Mucosa of rectum (tissue), 2 donors: ENCODE measurements around the gene MAPK11.
A peak's percentile ranks its signal among the peaks of the same experiment; 100 is the strongest.

Experiments
- H3K27ac ChIP-seq, 2 donors: one replicate each; pipeline ENCODE4 v1.7.0; 2013; ENCODE audit warnings: inconsistent platforms in 2 of 2, low read depth in 2 of 2, low read length in 2 of 2
- H3K27me3 ChIP-seq, 2 donors: one replicate each; pipeline ENCODE4 v1.7.0; 2013; ENCODE audit warnings: low read length in 2 of 2; ENCODE audit not compliant: control insufficient read depth in 2 of 2, insufficient read depth in 2 of 2
- H3K36me3 ChIP-seq, 2 donors: one replicate each; pipeline ENCODE4 v1.7.0; 2013; ENCODE audit warnings: low read length in 2 of 2; ENCODE audit not compliant: control insufficient read depth in 2 of 2, insufficient read depth in 2 of 2
- H3K4me1 ChIP-seq, 2 donors: one replicate each; pipeline ENCODE4 v1.7.0; 2013; ENCODE audit warnings: low read length in 2 of 2, mild to moderate bottlenecking in 1 of 2; ENCODE audit not compliant: control insufficient read depth in 2 of 2, insufficient read depth in 2 of 2
- H3K4me3 ChIP-seq, 2 donors: one replicate each; pipeline ENCODE4 v1.7.0; 2013; ENCODE audit warnings: low read length in 2 of 2
- H3K9ac ChIP-seq, 2 donors: one replicate each; pipeline ENCODE4 v1.7.0; 2013; ENCODE audit warnings: low read length in 2 of 2, low read depth in 1 of 2, mild to moderate bottlenecking in 1 of 2
- H3K9me3 ChIP-seq, 2 donors: one replicate each; pipeline ENCODE4 v1.7.0; 2013; ENCODE audit warnings: low read length in 2 of 2; ENCODE audit not compliant: control insufficient read depth in 2 of 2
- donor health status: healthy.
- donor health status: Normal muscosa, but diverticular disease.

Gene MAPK11

DNA sequence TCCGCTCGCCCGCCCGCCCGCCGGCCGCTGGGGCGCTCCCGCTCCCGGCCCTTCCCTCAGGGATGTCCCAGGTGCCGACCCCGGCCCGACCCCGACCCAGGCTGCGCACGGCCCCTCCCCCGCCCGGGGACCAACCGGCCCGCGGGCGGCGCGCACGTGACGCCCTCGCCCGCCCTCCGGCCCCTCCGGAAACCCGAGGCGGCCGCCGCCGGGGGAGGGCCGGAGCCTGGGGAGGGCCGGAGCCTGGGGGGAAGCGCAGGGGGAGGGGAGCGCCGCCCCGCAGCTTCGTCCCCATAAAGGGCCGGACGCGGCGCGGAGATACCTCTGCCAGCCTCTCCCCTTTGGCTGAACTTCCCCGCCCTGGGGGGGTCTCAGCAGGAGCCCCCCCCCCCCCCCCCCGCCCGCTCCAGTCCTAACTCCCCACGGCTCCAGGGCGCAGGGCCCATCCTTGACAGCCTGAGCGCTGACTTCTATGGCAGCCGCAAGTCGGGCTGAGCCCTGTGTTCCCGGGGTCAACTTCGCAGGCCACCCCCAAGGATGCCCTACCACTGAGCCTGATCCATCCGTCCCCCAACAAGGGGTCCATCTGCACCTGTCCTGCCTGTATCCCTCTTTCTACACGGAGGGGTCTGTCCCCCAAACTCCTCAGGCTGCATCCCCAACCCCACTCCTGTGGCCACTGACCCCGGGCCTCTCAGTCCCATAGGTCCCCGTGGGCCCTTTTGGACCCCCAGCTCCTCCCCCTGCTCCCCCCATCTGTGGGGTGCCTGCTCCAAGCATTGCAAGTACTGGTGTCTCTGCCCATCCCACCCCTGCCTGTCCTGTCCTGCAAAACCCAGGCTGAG is 8.3 kb downstream of the MAPK11 start, which contains the start of gene MAPK12:
Gene MAPK12, minus strand, starts transcription at position 69 of the 845 bp plus-strand sequence. CDS start 174 bp downstream, outside the sequence.
- Histone ChIP-seq H3K27me3 (peaks cover 14 to 23% of the 10 kb centered on the region in 2 donors), H3K27ac (no peak within 1 kb of the TSS), H3K4me1 (no peaks in the 10 kb centered on the region)

DNA sequence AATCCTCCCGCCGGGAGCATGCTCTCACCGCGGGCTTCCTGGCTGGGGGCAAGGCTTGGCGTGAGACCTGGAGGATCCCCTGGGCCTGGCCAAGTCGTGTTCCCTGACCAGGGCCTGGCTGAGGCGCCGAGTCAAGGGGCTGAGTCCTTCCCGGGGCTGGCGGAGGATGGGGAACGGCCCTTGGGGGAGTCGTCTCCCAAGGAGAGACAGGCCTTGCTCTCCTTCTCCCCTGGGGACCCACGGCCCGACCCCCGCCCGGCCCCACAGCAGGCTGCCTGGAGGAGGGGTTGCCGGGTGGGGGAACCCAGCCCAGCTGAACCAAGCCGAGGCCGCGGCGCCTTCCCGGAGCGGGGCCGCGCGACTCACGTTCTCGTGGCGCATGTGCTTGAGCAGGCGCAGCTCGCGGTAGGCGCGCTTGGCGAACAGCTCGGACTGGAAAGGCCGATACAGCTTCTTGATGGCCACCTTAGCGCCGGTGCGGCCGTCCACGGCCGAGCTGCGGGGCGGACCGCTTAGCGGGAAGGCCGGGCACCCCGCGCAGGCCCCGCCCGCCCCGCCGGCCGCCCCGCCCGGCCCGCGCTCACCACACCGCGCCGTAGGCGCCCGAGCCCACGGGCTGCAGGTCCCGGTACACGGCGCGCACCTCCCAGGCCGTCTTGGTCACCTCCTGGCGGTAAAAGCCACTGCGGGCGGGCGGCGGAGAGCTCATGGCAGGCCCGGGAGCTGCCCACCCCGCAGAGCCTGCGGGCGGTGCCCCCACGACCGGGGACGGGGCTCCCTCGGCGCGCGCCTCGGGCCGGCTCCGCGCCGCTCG is 9.2 kb downstream of the MAPK11 start:
- H3K9me3 ChIP-seq = no peaks in the 10 kb centered on the region
- peak overlapping the region; percentile 39 to 52 for H3K4me3 ChIP-seq
- H3K4me1 ChIP-seq = no peaks in the 10 kb centered on the region
- no peak overlapping the region for H3K27ac ChIP-seq
- no peaks in the 10 kb centered on the region for H3K36me3 ChIP-seq
- no peak overlapping the region for H3K9ac ChIP-seq
- H3K27me3 ChIP-seq = peaks cover 14 to 20% of the 10 kb centered on the region in 2 donors

More for the DNA sequence above, 8.3 kb downstream of the MAPK11 start, which contains the start of gene MAPK12:
- no peaks in the 10 kb centered on the region for H3K9me3 ChIP-seq
- H3K36me3 ChIP-seq = no peaks in the 10 kb centered on the region
- no peak within 1 kb of the TSS for H3K9ac ChIP-seq
- peak within 1 kb of the TSS; percentile 39 to 52 for H3K4me3 ChIP-seq

DNA sequence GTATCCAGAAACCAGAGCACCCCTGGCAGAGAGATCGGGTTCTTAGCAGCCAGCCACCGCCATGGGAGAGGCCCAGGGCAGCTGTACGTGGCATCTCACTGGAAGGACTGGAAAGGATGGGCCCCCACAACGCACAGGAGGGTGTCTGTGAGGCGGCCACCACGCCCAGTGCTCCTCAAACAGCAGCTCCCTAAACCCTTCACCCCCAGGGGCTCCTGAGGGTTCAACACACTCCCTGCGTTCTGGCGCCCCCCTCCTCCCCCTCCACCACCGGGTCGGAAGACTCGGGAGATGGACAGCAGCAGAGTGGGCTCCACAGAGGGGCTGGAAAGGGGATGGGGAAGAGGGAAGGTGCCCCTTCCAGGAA is 9.8 kb downstream of the MAPK11 start:
- peak overlapping the region in 1 of 2 donors; percentile 52 for H3K4me3 ChIP-seq
- H3K9ac ChIP-seq = no peak overlapping the region
- no peaks in the 10 kb centered on the region for H3K4me1 ChIP-seq
- no peaks in the 10 kb centered on the region for H3K36me3 ChIP-seq
- peaks cover 14 to 20% of the 10 kb centered on the region in 2 donors for H3K27me3 ChIP-seq
- H3K9me3 ChIP-seq = no peaks in the 10 kb centered on the region
- H3K27ac ChIP-seq = no peak overlapping the region

DNA sequence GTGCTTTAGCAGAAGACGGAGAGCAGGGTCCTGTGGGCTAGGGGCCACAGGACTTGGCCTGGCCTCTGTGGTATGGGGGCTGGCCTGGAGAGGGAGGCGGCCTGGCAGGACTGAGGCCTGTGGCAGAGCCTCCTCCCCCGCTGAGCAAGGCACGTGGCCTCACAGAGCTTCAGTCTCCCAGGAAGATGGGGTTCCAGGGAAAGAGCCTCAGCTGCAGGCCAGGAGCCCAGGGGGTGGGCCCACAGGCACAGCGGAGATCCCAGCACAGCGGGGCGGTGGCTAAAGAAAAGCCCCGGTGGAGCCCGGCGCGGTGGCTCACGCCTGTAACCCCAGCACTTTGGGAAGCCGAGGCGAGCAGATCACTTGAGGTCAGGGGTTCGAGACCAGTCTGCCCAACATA is 10.9 kb downstream of the MAPK11 start:
- no peak overlapping the region for H3K27ac ChIP-seq
- H3K36me3 ChIP-seq = no peaks in the 10 kb centered on the region
- H3K4me1 ChIP-seq = no peaks in the 10 kb centered on the region
- no peak overlapping the region for H3K9ac ChIP-seq
- H3K27me3 ChIP-seq = peaks cover 14 to 20% of the 10 kb centered on the region in 2 donors
- H3K4me3 ChIP-seq = no peak overlapping the region
- no peaks in the 10 kb centered on the region for H3K9me3 ChIP-seq

DNA sequence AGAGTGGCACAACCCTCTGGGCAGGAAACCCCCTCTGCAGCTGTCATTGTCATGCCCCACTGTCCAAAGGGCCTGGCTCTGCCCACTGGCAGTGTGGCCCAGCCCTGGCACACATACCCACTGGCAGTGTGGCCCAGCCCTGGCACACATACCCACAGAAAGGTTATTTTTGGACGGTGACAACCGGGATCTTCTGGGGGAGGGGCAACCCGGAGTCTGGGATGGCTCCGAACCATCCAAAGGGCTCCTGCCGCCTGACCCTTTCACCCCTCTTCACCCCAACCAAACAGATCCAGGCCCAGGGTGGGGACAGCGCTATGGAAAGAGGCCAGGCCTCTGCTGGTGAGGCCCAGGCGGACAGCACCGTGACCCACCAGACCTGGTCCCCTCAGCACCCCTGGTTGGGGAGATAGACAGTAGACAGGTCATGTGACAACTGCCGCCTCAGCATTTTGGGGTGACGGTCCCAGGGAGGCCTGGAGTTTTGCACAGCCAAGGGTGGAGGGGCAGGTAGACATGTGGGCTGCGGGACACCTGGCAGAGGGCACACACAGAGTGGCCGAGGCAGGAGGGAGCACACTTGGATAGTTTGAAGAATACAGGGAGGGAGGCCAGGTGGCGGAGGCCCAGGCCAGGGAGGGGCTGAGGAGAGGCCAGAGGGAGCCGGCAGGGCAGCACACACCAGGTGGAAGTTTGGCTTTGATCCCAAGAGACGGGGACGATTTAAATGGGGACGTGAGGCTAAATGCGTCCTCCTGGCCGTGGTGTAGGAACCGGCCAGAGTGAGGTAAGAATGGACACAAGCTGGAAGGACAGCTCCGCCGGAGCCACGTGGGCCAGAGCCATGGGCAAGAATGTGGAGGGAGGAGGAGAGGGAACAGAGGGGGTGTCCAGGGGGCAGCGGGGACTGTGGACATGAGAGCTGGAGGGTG is 11.6 kb downstream of the MAPK11 start:
- H3K4me1 ChIP-seq = no peaks in the 10 kb centered on the region
- peaks cover 14 to 20% of the 10 kb centered on the region in 2 donors for H3K27me3 ChIP-seq
- no peaks in the 10 kb centered on the region for H3K9me3 ChIP-seq
- no peaks in the 10 kb centered on the region for H3K36me3 ChIP-seq
- no peak overlapping the region for H3K27ac ChIP-seq
- H3K4me3 ChIP-seq = no peak overlapping the region
- H3K9ac ChIP-seq = no peak overlapping the region

DNA sequence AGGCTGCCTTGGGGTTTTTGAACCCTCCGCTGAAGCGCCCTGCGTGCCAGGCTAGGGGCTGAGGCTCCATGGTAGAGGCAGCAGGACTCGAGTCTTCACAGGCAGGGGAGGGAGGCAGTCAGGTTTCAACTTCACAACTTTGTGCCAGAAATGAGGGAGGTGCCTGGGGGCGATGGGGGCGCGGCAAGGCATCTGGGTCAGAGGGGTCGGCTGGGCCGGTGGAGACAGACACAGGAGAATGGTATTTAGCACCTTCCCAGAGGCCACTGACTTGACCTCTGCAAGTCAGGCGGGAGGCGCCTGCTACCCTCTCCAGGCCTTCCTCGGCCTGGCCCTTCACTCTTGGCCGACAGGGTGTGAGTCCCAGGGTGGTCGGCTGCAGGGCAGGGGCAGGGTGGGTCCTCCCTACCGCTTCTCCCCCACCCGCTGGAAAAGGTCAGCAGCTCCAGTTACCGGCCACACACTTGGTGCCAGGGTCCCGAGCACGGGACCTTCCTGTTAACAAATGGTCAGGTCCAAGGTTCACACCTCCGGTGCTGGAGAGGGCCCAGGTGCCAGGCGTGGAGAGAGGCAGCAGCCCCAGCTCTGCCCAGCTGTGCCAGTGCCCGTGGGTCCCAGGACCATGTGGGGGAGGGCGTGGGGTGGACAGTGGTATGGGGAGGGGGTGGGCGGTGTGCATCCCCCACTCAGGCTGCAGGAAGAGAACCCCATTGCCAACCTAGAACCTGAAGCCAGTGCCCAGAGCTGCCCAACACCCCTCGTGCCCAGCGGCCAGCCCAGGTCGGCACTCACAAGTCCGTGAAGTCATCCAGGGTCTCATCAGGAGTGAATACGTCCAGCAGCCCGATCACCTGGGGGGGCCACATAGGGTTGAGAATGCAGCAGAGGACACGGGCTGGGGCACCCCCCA is 12.5 kb downstream of the MAPK11 start:
- Histone ChIP-seq H3K36me3 (no peaks in the 10 kb centered on the region), H3K4me3 (no peak overlapping the region), H3K4me1 (no peaks in the 10 kb centered on the region), H3K27me3 (peaks cover 11 to 16% of the 10 kb centered on the region in 2 donors), H3K27ac (no peak overlapping the region), H3K9ac (no peak overlapping the region), H3K9me3 (no peaks in the 10 kb centered on the region)

DNA sequence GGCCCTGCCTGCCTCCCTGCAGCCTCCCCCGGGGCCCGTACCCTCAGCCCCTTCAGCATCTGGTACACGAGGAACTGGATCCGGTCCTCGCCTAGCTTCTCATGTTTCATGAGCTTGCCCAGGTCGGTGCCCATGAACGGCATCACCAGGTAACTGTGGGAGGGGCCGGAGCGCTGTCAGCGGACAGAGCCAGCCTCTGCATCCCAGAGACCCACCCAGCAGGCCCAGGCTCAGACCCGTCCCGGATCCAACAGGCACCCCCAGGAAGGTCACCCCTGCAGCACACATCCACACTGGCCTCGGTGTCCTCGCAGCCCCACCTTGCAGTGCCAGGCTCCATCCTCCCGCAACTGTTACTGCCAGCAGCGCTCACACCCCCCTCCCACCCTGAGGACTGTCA is 13.1 kb downstream of the MAPK11 start:
- Histone ChIP-seq H3K9ac (no peak overlapping the region), H3K27ac (no peak overlapping the region), H3K27me3 (peaks cover 10 to 12% of the 10 kb centered on the region in 2 donors)

GRCh38 chr22:50256258-50256862 is 13.8 kb downstream of the MAPK11 start:
- Histone ChIP-seq H3K27ac (no peak overlapping the region), H3K4me1 (peaks cover 6 to 7% of the 10 kb centered on the region in 2 donors)

More for the DNA sequence above, 13.1 kb downstream of the MAPK11 start:
- no peaks in the 10 kb centered on the region for H3K9me3 ChIP-seq
- H3K36me3 ChIP-seq = no peaks in the 10 kb centered on the region
- no peak overlapping the region for H3K4me3 ChIP-seq
- peaks cover 0 to under 1% of the 10 kb centered on the region in 2 donors for H3K4me1 ChIP-seq

More at GRCh38 chr22:50256258-50256862, 13.8 kb downstream of the MAPK11 start:
- Histone ChIP-seq H3K9me3 (no peaks in the 10 kb centered on the region), H3K36me3 (no peaks in the 10 kb centered on the region), H3K9ac (no peak overlapping the region), H3K27me3 (peaks cover 10% of the 10 kb centered on the region in 2 donors), H3K4me3 (no peak overlapping the region)
